Prostate gland (tissue), 2 donors: ENCODE results near the gene EGLN3.

Experiments used
- POLR2A ChIP-seq: fragments of 450-650 bp; IDR thresholded peaks from one replicate; pipeline ENCODE4 v1.6.1; 2016; ENCODE audit warnings: antibody characterized with exemption, mild to moderate bottlenecking
- POLR2AphosphoS5 ChIP-seq: sonication (generic); formaldehyde crosslinking; IDR thresholded peaks from one replicate; pipeline ENCODE4 v1.6.1; 2017; ENCODE audit warnings: antibody characterized with exemption
- TF ChIP-seq, protein P1 (sequence below), 4 experiments: fragments of 200-600 bp in 2 of 4; fragments of 450-650 bp in 2 of 4; sonication (generic) in 2 of 4; IDR thresholded peaks; 1 replicate in 3 of 4; 2 replicates in 1 of 4; pipeline ENCODE4 v1.5.1; 2016 to 2019; ENCODE audit warnings: antibody characterized with exemption in 4 of 4, mild to moderate bottlenecking in 2 of 4, moderate library complexity in 2 of 4

GRCh38 chr14:33933386-33933933 lies 17.4 kb downstream of the EGLN3 start:
- TF ChIP-seq, protein P1, sequence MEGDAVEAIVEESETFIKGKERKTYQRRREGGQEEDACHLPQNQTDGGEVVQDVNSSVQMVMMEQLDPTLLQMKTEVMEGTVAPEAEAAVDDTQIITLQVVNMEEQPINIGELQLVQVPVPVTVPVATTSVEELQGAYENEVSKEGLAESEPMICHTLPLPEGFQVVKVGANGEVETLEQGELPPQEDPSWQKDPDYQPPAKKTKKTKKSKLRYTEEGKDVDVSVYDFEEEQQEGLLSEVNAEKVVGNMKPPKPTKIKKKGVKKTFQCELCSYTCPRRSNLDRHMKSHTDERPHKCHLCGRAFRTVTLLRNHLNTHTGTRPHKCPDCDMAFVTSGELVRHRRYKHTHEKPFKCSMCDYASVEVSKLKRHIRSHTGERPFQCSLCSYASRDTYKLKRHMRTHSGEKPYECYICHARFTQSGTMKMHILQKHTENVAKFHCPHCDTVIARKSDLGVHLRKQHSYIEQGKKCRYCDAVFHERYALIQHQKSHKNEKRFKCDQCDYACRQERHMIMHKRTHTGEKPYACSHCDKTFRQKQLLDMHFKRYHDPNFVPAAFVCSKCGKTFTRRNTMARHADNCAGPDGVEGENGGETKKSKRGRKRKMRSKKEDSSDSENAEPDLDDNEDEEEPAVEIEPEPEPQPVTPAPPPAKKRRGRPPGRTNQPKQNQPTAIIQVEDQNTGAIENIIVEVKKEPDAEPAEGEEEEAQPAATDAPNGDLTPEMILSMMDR (IDR thresholded peaks at IDR 0.05), result no peak
- no peak for TF ChIP-seq POLR2A
- TF ChIP-seq POLR2AphosphoS5, result no peak
